SU-DHL-6 (cell line): ENCODE results near the gene ACAN.

Source experiments
- H2AFZ ChIP-seq: fragments of 200-600 bp; sonication (generic); 2 replicates; pipeline ENCODE4 v1.6.1; 2014; ENCODE audit warnings: low read depth, mild to moderate bottlenecking, moderate library complexity, mixed read lengths, antibody characterized with exemption, low read length; ENCODE audit not compliant: severe bottlenecking
- H3F3A ChIP-seq: fragments of 200-600 bp; shearing (Covaris generic); 2 replicates; pipeline ENCODE4 v1.6.0; 2016; ENCODE audit warnings: antibody characterized with exemption, mild to moderate bottlenecking; ENCODE audit not compliant: insufficient read depth
- H3K27ac ChIP-seq: fragments of 200-600 bp; sonication (generic); 2 replicates; pipeline ENCODE4 v1.5.1; 2016; ENCODE audit warnings: low read depth, mild to moderate bottlenecking, low read length, moderate library complexity, mixed read lengths
- H3K27me3 ChIP-seq: fragments of 200-600 bp; sonication (generic), shearing (Covaris generic); 2 replicates; pipeline ENCODE4 v1.6.0; 2014; ENCODE audit warnings: mild to moderate bottlenecking, low read length
- H3K36me3 ChIP-seq: fragments of 200-600 bp; sonication (generic); 2 replicates; pipeline ENCODE4 v1.6.1; 2014; ENCODE audit warnings: mild to moderate bottlenecking, low read length, mixed read lengths
- H3K4me2 ChIP-seq: fragments of 300-600, 200-600 bp; shearing (Covaris generic), sonication (generic); 2 replicates; pipeline ENCODE4 v1.6.0; 2014; ENCODE audit warnings: low read length, low read depth, mild to moderate bottlenecking; ENCODE audit not compliant: poor library complexity, severe bottlenecking
- H3K4me3 ChIP-seq: fragments of 200-600 bp; sonication (generic); 2 replicates; pipeline ENCODE4 v1.5.1; 2014; ENCODE audit warnings: antibody characterized with exemption, low read length, mild to moderate bottlenecking, mixed read lengths; ENCODE audit not compliant: insufficient read depth, poor library complexity, severe bottlenecking
- H3K79me2 ChIP-seq: fragments of 200-600 bp; sonication (generic); 2 replicates; pipeline ENCODE4 v1.6.1; 2014; ENCODE audit warnings: mild to moderate bottlenecking, low read length, moderate library complexity; ENCODE audit not compliant: insufficient read depth
- H3K9ac ChIP-seq: fragments of 200-600 bp; sonication (generic); 2 replicates; pipeline ENCODE4 v1.7.0; 2014; ENCODE audit warnings: mild to moderate bottlenecking, low read length
- H3K9me2 ChIP-seq: fragments of 200-600 bp; sonication (generic); replicated peaks from 2 replicates; pipeline ENCODE4 v1.6.1; 2014; ENCODE audit warnings: low read length; ENCODE audit not compliant: insufficient read depth
- H3K9me3 ChIP-seq: fragments of 200-600 bp; sonication (generic); 2 replicates; pipeline ENCODE4 v1.6.1; 2014; ENCODE audit warnings: low read length, mixed read lengths; ENCODE audit not compliant: insufficient read depth
- H4K20me1 ChIP-seq: fragments of 200-600 bp; sonication (generic); 2 replicates; pipeline ENCODE4 v1.6.1; 2014; ENCODE audit warnings: low read depth, mild to moderate bottlenecking, antibody characterized with exemption, low read length, moderate library complexity, mixed read lengths
- EZH2phosphoT487 ChIP-seq: fragments of 200-600 bp; sonication (generic), shearing (Covaris generic); conservative IDR thresholded peaks from 2 replicates; pipeline ENCODE4 v1.6.1; 2018; ENCODE audit warnings: mild to moderate bottlenecking, antibody characterized with exemption, low read length, moderate library complexity, mixed read lengths
- TF ChIP-seq, protein P1 (sequence below): fragments of 200-600 bp; sonication (generic); IDR thresholded peaks from one replicate; pipeline ENCODE4 v1.5.1; 2017; ENCODE audit warnings: antibody characterized with exemption, mild to moderate bottlenecking, low read length, moderate library complexity; ENCODE audit not compliant: insufficient read depth, poor library complexity, severe bottlenecking

ACAN gene

DNA sequence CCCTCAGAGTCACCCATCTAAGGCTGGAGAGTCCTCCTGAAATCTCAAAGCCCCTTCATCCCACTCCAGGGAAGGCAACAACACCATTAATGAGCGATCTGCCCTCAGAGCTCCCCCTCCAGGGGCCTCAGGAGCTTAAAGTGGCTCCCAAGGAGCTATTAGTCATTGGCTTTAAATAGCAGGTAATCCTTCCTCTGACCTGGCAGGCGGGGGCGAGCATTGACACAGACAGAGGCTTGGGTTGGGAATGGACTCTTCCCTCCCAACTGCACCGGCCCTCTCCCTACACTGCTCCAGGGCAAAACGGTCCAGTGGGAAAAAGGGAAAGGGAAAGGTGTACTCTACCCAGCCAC is 108.5 kb downstream of the ACAN start:
- no peaks in the 10 kb centered on the region for H3K9me2 ChIP-seq
- no peaks in the 10 kb centered on the region for H3K36me3 ChIP-seq
- no peak overlapping the region for H3K4me3 ChIP-seq
- TF ChIP-seq EZH2phosphoT487 = no peak
- TF ChIP-seq, protein P1, sequence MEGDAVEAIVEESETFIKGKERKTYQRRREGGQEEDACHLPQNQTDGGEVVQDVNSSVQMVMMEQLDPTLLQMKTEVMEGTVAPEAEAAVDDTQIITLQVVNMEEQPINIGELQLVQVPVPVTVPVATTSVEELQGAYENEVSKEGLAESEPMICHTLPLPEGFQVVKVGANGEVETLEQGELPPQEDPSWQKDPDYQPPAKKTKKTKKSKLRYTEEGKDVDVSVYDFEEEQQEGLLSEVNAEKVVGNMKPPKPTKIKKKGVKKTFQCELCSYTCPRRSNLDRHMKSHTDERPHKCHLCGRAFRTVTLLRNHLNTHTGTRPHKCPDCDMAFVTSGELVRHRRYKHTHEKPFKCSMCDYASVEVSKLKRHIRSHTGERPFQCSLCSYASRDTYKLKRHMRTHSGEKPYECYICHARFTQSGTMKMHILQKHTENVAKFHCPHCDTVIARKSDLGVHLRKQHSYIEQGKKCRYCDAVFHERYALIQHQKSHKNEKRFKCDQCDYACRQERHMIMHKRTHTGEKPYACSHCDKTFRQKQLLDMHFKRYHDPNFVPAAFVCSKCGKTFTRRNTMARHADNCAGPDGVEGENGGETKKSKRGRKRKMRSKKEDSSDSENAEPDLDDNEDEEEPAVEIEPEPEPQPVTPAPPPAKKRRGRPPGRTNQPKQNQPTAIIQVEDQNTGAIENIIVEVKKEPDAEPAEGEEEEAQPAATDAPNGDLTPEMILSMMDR = no peak
- no peak overlapping the region for H3K27ac ChIP-seq
- H4K20me1 ChIP-seq = no peaks in the 10 kb centered on the region
- H3K79me2 ChIP-seq = no peaks in the 10 kb centered on the region
- no peaks in the 10 kb centered on the region for H3K27me3 ChIP-seq
- H3K4me2 ChIP-seq = no peak overlapping the region
- no peaks in the 10 kb centered on the region for H3K9me3 ChIP-seq
- H3F3A ChIP-seq = no peaks in the 10 kb centered on the region
- no peak overlapping the region for H3K9ac ChIP-seq
- no peak overlapping the region for H2AFZ ChIP-seq

DNA sequence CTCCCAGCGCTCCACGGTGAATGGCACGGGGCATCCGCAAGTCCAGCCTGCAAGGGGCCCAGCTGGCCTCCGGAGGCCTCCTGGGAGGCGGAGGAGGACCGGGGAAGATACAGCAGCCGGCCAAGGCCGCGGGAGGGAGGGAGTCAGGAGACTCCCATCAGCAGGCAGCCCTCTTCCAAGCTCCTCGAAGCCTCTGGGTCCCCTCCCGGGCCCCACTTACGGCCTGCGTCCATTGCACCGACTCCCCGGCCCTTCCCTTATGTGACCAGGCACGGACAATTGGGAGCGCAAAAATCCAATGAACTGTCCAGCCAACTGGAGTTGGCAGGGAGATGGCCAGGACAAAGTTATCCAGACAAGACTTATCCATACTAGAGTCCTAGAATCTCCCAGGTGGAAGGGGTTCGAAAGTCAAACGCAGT is 109.3 kb downstream of the ACAN start:
- Histone ChIP-seq H3K9me2 (no peaks in the 10 kb centered on the region), H3K79me2 (no peaks in the 10 kb centered on the region), H3K4me3 (peak overlapping the region; percentile 64), H3K36me3 (no peaks in the 10 kb centered on the region), H3K9ac (peak overlapping the region; percentile 66), H2AFZ (peak overlapping the region; percentile 96), H4K20me1 (no peaks in the 10 kb centered on the region), H3K4me2 (peak overlapping the region; percentile 92), H3F3A (no peaks in the 10 kb centered on the region), H3K27me3 (no peaks in the 10 kb centered on the region), H3K9me3 (no peaks in the 10 kb centered on the region), H3K27ac (no peak overlapping the region)
- TF ChIP-seq, protein P1 = no peak
- TF ChIP-seq EZH2phosphoT487 = no peak

GRCh38 chr15:88913017-88913849 is 110.0 kb downstream of the ACAN start, which contains the start of gene MFGE8:
MFGE8 (minus strand) TSS chr15:88913379; CDS start chr15:88913319, 60 bp downstream.
- H3K4me3 ChIP-seq = peak within 1 kb of the TSS; percentile 64
- H3K36me3 ChIP-seq = no peaks in the 10 kb centered on the region
- H3K27me3 ChIP-seq = no peaks in the 10 kb centered on the region
- H3K27ac ChIP-seq = peak within 1 kb of the TSS; percentile 46
- H3K9ac ChIP-seq = peak within 1 kb of the TSS; percentile 66
- H3K9me2 ChIP-seq = no peaks in the 10 kb centered on the region
- H3K4me2 ChIP-seq = peak within 1 kb of the TSS; percentile 92
- H3K9me3 ChIP-seq = no peaks in the 10 kb centered on the region
- no peak for TF ChIP-seq EZH2phosphoT487
- TF ChIP-seq, protein P1 = no peak
- H3K79me2 ChIP-seq = no peaks in the 10 kb centered on the region
- H4K20me1 ChIP-seq = no peaks in the 10 kb centered on the region
- H2AFZ ChIP-seq = peak within 1 kb of the TSS; percentile 96
- no peaks in the 10 kb centered on the region for H3F3A ChIP-seq
